GM23338 (cell line): Measurements from ENCODE around the gene SLC6A18. TPM values are rescaled to one million over a fixed set of nuclear protein-coding genes. Genes with fewer than 3 reads are reported as not detected.

Experiments used
- ATAC-seq: fragments of 200-7000 bp; cut with Tn5 transposase; 3 replicates; pipeline ENCODE4 v1.9.1; 2020
- DNase-seq: peaks from one replicate; pipeline ENCODE4 v3.0.0-alpha.2; 2015; ENCODE audit warnings: low spot score
- H2AFZ ChIP-seq: fragments of 200-600 bp; sonication (generic); 2 replicates; pipeline ENCODE4 v1.8.0; 2016; ENCODE audit warnings: antibody characterized with exemption, mild to moderate bottlenecking, moderate library complexity
- H3F3A ChIP-seq: fragments of 200-600 bp; sonication (generic); replicated peaks from 2 replicates; pipeline ENCODE4 v1.8.0; 2017; ENCODE audit warnings: antibody characterized with exemption, mixed run types, low read depth
- H3K27ac ChIP-seq: fragments of 200-600 bp; sonication (generic); 2 replicates; pipeline ENCODE4 v1.6.1; 2016; ENCODE audit warnings: low read depth
- H3K27me3 ChIP-seq: fragments of 200-600 bp; sonication (generic); 2 replicates; pipeline ENCODE4 v1.8.0; 2016; ENCODE audit warnings: mild to moderate bottlenecking, mixed run types, moderate library complexity; ENCODE audit not compliant: insufficient read depth
- H3K36me3 ChIP-seq: fragments of 200-600 bp; sonication (generic); 2 replicates; pipeline ENCODE4 v1.8.0; 2016; ENCODE audit warnings: mild to moderate bottlenecking; ENCODE audit not compliant: insufficient read depth
- H3K4me1 ChIP-seq: fragments of 200-600 bp; sonication (generic); 2 replicates; pipeline ENCODE4 v1.8.0; 2016; ENCODE audit warnings: mild to moderate bottlenecking, moderate library complexity; ENCODE audit not compliant: insufficient read depth
- H3K4me2 ChIP-seq: fragments of 200-600 bp; sonication (generic); 2 replicates; pipeline ENCODE4 v1.7.1; 2017; ENCODE audit warnings: mixed run types
- H3K4me3 ChIP-seq: fragments of 200-600 bp; sonication (generic); 2 replicates; pipeline ENCODE4 v1.6.1; 2016; ENCODE audit warnings: mixed run types
- H3K79me2 ChIP-seq: fragments of 200-600 bp; sonication (generic); replicated peaks from 2 replicates; pipeline ENCODE4 v1.8.0; 2017; ENCODE audit warnings: mild to moderate bottlenecking; ENCODE audit not compliant: insufficient read depth
- H3K9me2 ChIP-seq: fragments of 200-600 bp; sonication (generic); 2 replicates; pipeline ENCODE4 v1.8.0; 2017; ENCODE audit not compliant: insufficient read depth
- H4K20me1 ChIP-seq: fragments of 200-600 bp; sonication (generic); replicated peaks from 2 replicates; pipeline ENCODE4 v1.8.0; 2017; ENCODE audit warnings: mild to moderate bottlenecking; ENCODE audit not compliant: insufficient read depth
- H3K27ac Mint-ChIP-seq: 2 replicates; pipeline ENCODE4 v1.8.0; 2020; ENCODE audit warnings: inconsistent platforms, mild to moderate bottlenecking, moderate library complexity, mixed read lengths
- H3K27me3 Mint-ChIP-seq: 3 replicates; pipeline ENCODE4 v1.8.0; 2022; ENCODE audit warnings: low read depth, mild to moderate bottlenecking, moderate library complexity, mixed read lengths, inconsistent platforms; ENCODE audit not compliant: insufficient read depth, poor library complexity
- H3K36me3 Mint-ChIP-seq: 3 replicates; pipeline ENCODE4 v1.8.0; 2021; ENCODE audit warnings: low read depth, mild to moderate bottlenecking, inconsistent platforms, moderate library complexity, mixed read lengths
- H3K4me1 Mint-ChIP-seq: 3 replicates; pipeline ENCODE4 v1.8.0; 2020; ENCODE audit warnings: mild to moderate bottlenecking, inconsistent platforms, mixed read lengths
- H3K4me3 Mint-ChIP-seq: 3 replicates; pipeline ENCODE4 v1.8.0; 2021; ENCODE audit warnings: moderate library complexity, mild to moderate bottlenecking, inconsistent platforms, mixed read lengths
- H3K9me3 Mint-ChIP-seq: 3 replicates; pipeline ENCODE4 v1.8.0; 2020; ENCODE audit warnings: moderate library complexity, mild to moderate bottlenecking, inconsistent platforms, mixed read lengths
- CREB1 ChIP-seq: fragments of 250-450 bp; sonication (Bioruptor Pico); IDR thresholded peaks from 2 replicates; pipeline ENCODE4 v1.5.0; 2020; ENCODE audit warnings: low read depth, mild to moderate bottlenecking, moderate library complexity
- CTCF ChIP-seq, 2 experiments: fragments of 200-600 bp in 1 of 2; sonication (generic) in 1 of 2; conservative IDR thresholded peaks; 2 replicates each; pipeline versions ENCODE4 v1.5.1 to v1.6.1; 2016 to 2017; ENCODE audit warnings: antibody characterized with exemption in 2 of 2, low read depth in 2 of 2, mild to moderate bottlenecking in 2 of 2, moderate library complexity in 1 of 2
- ETS1 ChIP-seq: IDR thresholded peaks from 2 replicates; pipeline ENCODE4 v1.6.1; 2016; ENCODE audit warnings: antibody characterized with exemption
- EZH2phosphoT487 ChIP-seq: fragments of 200-600 bp; sonication (generic); IDR thresholded peaks from one replicate; pipeline ENCODE4 v1.8.1; 2018; ENCODE audit warnings: antibody characterized with exemption; ENCODE audit not compliant: unreplicated experiment
- JUNB ChIP-seq: IDR thresholded peaks from one replicate; pipeline ENCODE4 v1.6.1; 2016; ENCODE audit warnings: antibody characterized with exemption; ENCODE audit not compliant: unreplicated experiment
- REST ChIP-seq: IDR thresholded peaks from one replicate; pipeline ENCODE4 v1.6.1; 2018; ENCODE audit warnings: antibody characterized with exemption; ENCODE audit not compliant: unreplicated experiment
- STAT1 ChIP-seq: IDR thresholded peaks from one replicate; pipeline ENCODE4 v1.6.1; 2016; ENCODE audit warnings: antibody characterized with exemption; ENCODE audit not compliant: unreplicated experiment
- ZNF114 ChIP-seq: fragments of 250-450 bp; sonication (Bioruptor Pico); IDR thresholded peaks from 2 replicates; pipeline ENCODE4 v1.5.0; 2020; ENCODE audit warnings: mild to moderate bottlenecking, moderate library complexity
- ZNF331 ChIP-seq: fragments of 250-450 bp; sonication (Bioruptor Pico); IDR thresholded peaks from 2 replicates; pipeline ENCODE4 v1.5.0; 2020; ENCODE audit warnings: low read depth, mild to moderate bottlenecking, moderate library complexity
- polyA plus RNA-seq: library from polyadenylated mRNA; unstranded; fragments of >200 nt; fragmentation: Nextera tagmentation; extraction: Ambion mirVana; gene quantifications from 2 replicates; pipeline ENCODE4 v1.2.1, GENCODE V29; 2016
- total RNA-seq: library from RNA; depleted of rRNA; stranded (reverse); fragments of >200 nt; shearing (Covaris generic); gene quantifications from 2 replicates; pipeline ENCODE4 v1.2.3, GENCODE V29; 2014
- TF ChIP-seq, protein P1 (sequence below): fragments of 250-450 bp; sonication (Bioruptor Pico); IDR thresholded peaks from 2 replicates; pipeline ENCODE4 v1.5.0; 2020; ENCODE audit warnings: mild to moderate bottlenecking, moderate library complexity

Gene SLC6A18
- total and polyA plus RNA-seq, 2 experiments from 2014 or later = not detected

DNA sequence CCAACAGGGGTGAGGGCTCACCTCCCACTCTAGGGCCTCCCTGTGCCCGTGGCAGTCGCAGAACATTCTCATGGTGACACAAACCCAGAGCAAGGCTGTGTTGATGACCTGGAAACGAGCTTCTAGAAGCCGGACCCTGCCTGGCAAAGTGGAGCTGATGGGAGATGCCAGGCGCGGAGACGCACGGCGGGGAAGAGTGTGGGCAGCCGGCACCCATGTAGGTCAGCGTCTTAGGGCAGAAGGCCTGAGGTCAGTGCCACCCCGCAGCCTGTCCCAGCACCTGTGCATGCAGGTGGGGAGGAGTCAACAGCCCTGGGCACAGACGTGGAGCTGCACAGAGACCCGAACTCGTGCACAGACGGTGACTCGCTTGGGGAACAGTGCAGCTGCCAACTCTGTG, 5.4 kb downstream of the SLC6A18 start:
- H3K9me3 Mint-ChIP-seq = peaks cover 5% of the 10 kb centered on the region; the same call in 2 of the 3 replicates
- H3K27me3 Mint-ChIP-seq = peaks cover 9% of the 10 kb centered on the region
- ATAC-seq = no peak
- Histone ChIP-seq H3K27me3 (no peaks in the 10 kb centered on the region), H3K36me3 (no peaks in the 10 kb centered on the region), H3K79me2 (no peaks in the 10 kb centered on the region), H3K27ac (no peak overlapping the region), H2AFZ (no peak overlapping the region), H3K9me2 (no peaks in the 10 kb centered on the region), H3K4me2 (no peak overlapping the region), H3F3A (no peaks in the 10 kb centered on the region), H3K4me1 (no peaks in the 10 kb centered on the region), H4K20me1 (no peaks in the 10 kb centered on the region), H3K4me3 (no peak overlapping the region)
- TF ChIP-seq JUNB (no peak), CREB1 (no peak), STAT1 (no peak), REST (no peak), ZNF331 (CRISPR knock-in tag) (no peak), EZH2phosphoT487 (no peak), ZNF114 (CRISPR knock-in tag) (no peak), ETS1 (no peak), CTCF (conservative IDR thresholded peaks at IDR 0.05; ENCODE audit: low read depth in 2 of 2) (no peak)
- TF ChIP-seq, protein P1, sequence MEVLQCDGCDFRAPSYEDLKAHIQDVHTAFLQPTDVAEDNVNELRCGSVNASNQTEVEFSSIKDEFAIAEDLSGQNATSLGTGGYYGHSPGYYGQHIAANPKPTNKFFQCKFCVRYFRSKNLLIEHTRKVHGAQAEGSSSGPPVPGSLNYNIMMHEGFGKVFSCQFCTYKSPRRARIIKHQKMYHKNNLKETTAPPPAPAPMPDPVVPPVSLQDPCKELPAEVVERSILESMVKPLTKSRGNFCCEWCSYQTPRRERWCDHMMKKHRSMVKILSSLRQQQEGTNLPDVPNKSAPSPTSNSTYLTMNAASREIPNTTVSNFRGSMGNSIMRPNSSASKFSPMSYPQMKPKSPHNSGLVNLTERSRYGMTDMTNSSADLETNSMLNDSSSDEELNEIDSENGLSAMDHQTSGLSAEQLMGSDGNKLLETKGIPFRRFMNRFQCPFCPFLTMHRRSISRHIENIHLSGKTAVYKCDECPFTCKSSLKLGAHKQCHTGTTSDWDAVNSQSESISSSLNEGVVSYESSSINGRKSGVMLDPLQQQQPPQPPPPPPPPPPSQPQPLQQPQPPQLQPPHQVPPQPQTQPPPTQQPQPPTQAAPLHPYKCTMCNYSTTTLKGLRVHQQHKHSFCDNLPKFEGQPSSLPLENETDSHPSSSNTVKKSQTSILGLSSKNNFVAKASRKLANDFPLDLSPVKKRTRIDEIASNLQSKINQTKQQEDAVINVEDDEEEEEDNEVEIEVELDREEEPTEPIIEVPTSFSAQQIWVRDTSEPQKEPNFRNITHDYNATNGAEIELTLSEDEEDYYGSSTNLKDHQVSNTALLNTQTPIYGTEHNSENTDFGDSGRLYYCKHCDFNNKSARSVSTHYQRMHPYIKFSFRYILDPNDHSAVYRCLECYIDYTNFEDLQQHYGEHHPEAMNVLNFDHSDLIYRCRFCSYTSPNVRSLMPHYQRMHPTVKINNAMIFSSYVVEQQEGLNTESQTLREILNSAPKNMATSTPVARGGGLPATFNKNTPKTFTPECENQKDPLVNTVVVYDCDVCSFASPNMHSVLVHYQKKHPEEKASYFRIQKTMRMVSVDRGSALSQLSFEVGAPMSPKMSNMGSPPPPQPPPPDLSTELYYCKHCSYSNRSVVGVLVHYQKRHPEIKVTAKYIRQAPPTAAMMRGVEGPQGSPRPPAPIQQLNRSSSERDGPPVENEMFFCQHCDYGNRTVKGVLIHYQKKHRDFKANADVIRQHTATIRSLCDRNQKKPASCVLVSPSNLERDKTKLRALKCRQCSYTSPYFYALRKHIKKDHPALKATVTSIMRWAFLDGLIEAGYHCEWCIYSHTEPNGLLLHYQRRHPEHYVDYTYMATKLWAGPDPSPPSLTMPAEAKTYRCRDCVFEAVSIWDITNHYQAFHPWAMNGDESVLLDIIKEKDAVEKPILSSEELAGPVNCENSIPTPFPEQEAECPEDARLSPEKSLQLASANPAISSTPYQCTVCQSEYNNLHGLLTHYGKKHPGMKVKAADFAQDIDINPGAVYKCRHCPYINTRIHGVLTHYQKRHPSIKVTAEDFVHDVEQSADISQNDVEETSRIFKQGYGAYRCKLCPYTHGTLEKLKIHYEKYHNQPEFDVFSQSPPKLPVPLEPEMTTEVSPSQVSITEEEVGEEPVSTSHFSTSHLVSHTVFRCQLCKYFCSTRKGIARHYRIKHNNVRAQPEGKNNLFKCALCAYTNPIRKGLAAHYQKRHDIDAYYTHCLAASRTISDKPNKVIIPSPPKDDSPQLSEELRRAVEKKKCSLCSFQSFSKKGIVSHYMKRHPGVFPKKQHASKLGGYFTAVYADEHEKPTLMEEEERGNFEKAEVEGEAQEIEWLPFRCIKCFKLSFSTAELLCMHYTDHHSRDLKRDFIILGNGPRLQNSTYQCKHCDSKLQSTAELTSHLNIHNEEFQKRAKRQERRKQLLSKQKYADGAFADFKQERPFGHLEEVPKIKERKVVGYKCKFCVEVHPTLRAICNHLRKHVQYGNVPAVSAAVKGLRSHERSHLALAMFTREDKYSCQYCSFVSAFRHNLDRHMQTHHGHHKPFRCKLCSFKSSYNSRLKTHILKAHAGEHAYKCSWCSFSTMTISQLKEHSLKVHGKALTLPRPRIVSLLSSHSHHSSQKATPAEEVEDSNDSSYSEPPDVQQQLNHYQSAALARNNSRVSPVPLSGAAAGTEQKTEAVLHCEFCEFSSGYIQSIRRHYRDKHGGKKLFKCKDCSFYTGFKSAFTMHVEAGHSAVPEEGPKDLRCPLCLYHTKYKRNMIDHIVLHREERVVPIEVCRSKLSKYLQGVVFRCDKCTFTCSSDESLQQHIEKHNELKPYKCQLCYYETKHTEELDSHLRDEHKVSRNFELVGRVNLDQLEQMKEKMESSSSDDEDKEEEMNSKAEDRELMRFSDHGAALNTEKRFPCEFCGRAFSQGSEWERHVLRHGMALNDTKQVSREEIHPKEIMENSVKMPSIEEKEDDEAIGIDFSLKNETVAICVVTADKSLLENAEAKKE (CRISPR knock-in tag) = no peak
- no peak for DNase-seq
- H3K4me1 Mint-ChIP-seq = peaks cover 20% of the 10 kb centered on the region
- H3K36me3 Mint-ChIP-seq = no peaks in the 10 kb centered on the region
- H3K4me3 Mint-ChIP-seq = no peak overlapping the region
- H3K27ac Mint-ChIP-seq = no peak overlapping the region
